ENCODE data around the gene TBXAS1. TPM values are rescaled to one million over a fixed set of nuclear protein-coding genes. Genes with fewer than 3 reads are reported as not detected.

The TBXAS1 gene
- total and polyA plus RNA-seq, 2 experiments from 2014 or later, result 1.3 TPM; not detected in 1

DNA sequence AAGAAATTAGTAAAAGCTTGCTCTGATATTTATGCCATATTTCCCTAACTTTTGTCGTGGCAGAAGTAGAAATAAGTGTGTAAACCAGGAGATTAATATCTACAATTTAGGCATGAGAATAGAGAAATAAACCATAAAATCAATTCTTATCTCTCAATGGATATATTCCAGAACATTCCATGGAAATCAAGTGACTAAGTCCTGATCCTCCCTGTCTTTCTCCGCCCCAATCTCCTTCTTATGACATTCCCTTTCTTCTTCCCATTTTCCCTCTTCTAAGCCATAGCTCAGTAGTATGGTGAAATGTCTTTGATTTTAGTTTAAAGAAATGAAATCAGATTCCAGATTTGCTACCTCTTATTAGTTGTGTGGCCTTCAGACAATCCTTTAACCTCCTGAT is 88.8 kb downstream of the TBXAS1 start:
- no peak overlapping the region for H3K4me2 ChIP-seq

DNA sequence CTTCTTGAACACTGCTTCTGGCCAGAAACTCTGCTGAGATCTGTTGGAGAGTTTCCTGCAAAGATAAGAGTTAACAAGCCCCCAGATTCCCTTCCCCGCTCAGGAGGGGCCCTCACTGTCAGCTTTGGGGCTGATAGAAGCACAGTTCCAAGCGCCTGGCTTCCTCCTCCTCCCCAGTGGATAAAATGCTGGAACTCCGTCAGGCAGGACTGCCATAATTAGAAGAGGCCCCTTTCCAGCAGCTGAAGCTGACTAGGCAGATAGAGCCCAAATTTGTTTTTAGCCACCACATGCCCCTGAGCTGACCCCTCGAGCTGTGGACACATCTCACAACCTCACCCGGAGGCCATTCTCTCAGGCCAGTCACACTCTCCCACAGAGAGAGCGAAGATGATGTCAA is 89.4 kb downstream of the TBXAS1 start:
- DNase-seq (ENCODE audit: low spot score), result no peak
- ATAC-seq, result no peak
- H3K4me3 Mint-ChIP-seq, result no peak overlapping the region
- TF ChIP-seq ZNF331 (CRISPR knock-in tag; IDR thresholded peaks at IDR 0.05; ENCODE audit: low read depth) (no peak), EZH2 (IDR thresholded peaks at IDR 0.05; ENCODE audit: low read depth, unreplicated experiment) (no peak), NANOG (IDR thresholded peaks at IDR 0.05; ENCODE audit: borderline replicate concordance) (no peak)
- TF ChIP-seq, protein P1, sequence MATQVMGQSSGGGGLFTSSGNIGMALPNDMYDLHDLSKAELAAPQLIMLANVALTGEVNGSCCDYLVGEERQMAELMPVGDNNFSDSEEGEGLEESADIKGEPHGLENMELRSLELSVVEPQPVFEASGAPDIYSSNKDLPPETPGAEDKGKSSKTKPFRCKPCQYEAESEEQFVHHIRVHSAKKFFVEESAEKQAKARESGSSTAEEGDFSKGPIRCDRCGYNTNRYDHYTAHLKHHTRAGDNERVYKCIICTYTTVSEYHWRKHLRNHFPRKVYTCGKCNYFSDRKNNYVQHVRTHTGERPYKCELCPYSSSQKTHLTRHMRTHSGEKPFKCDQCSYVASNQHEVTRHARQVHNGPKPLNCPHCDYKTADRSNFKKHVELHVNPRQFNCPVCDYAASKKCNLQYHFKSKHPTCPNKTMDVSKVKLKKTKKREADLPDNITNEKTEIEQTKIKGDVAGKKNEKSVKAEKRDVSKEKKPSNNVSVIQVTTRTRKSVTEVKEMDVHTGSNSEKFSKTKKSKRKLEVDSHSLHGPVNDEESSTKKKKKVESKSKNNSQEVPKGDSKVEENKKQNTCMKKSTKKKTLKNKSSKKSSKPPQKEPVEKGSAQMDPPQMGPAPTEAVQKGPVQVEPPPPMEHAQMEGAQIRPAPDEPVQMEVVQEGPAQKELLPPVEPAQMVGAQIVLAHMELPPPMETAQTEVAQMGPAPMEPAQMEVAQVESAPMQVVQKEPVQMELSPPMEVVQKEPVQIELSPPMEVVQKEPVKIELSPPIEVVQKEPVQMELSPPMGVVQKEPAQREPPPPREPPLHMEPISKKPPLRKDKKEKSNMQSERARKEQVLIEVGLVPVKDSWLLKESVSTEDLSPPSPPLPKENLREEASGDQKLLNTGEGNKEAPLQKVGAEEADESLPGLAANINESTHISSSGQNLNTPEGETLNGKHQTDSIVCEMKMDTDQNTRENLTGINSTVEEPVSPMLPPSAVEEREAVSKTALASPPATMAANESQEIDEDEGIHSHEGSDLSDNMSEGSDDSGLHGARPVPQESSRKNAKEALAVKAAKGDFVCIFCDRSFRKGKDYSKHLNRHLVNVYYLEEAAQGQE (IDR thresholded peaks at IDR 0.05; ENCODE audit: unreplicated experiment), result no peak
- Histone ChIP-seq H3K27me3 (ENCODE audit: insufficient read depth) (no peaks in the 10 kb centered on the region), H4K20me1 (replicated peaks; ENCODE audit: insufficient read depth) (no peaks in the 10 kb centered on the region), H3K9me2 (ENCODE audit: insufficient read depth) (peaks cover 5% of the 10 kb centered on the region; the same call in 1 of the 2 replicates), H3K4me2 (no peak overlapping the region), H3K36me3 (ENCODE audit: insufficient read depth) (no peaks in the 10 kb centered on the region), H3K27ac (ENCODE audit: low read depth) (no peak overlapping the region), H3K79me2 (replicated peaks; ENCODE audit: insufficient read depth) (no peaks in the 10 kb centered on the region), H3F3A (replicated peaks; ENCODE audit: low read depth) (no peaks in the 10 kb centered on the region), H2AFZ (no peak overlapping the region), H3K4me3 (no peak overlapping the region), H3K4me1 (ENCODE audit: insufficient read depth) (no peaks in the 10 kb centered on the region)
- H3K4me1 Mint-ChIP-seq, result peaks cover 5% of the 10 kb centered on the region; the same call in 1 of the 3 replicates
- no peaks in the 10 kb centered on the region for H3K36me3 Mint-ChIP-seq (ENCODE audit: low read depth)
- no peaks in the 10 kb centered on the region for H3K9me3 Mint-ChIP-seq
- H3K27me3 Mint-ChIP-seq (ENCODE audit: insufficient read depth, low read depth, poor library complexity), result peaks cover 2% of the 10 kb centered on the region
- H3K27ac Mint-ChIP-seq, result no peak overlapping the region

More for the DNA sequence above, 88.8 kb downstream of the TBXAS1 start:
- Mint-ChIP-seq H3K9me3 (no peaks in the 10 kb centered on the region), H3K27me3 (ENCODE audit: insufficient read depth, low read depth, poor library complexity) (peaks cover 2% of the 10 kb centered on the region), H3K4me3 (no peak overlapping the region), H3K36me3 (ENCODE audit: low read depth) (no peaks in the 10 kb centered on the region), H3K27ac (no peak overlapping the region), H3K4me1 (peaks cover 5% of the 10 kb centered on the region; the same call in 1 of the 3 replicates)
- DNase-seq (ENCODE audit: low spot score) (no peak), ATAC-seq (no peak)
- 0 out of 2 replicates have a peak overlapping the region, but pooled peaks have one; percentile 56 for H2AFZ ChIP-seq
- no peaks in the 10 kb centered on the region for H3K36me3 ChIP-seq (ENCODE audit: insufficient read depth)
- no peaks in the 10 kb centered on the region for H3F3A ChIP-seq (replicated peaks; ENCODE audit: low read depth)
- TF ChIP-seq, protein P2, sequence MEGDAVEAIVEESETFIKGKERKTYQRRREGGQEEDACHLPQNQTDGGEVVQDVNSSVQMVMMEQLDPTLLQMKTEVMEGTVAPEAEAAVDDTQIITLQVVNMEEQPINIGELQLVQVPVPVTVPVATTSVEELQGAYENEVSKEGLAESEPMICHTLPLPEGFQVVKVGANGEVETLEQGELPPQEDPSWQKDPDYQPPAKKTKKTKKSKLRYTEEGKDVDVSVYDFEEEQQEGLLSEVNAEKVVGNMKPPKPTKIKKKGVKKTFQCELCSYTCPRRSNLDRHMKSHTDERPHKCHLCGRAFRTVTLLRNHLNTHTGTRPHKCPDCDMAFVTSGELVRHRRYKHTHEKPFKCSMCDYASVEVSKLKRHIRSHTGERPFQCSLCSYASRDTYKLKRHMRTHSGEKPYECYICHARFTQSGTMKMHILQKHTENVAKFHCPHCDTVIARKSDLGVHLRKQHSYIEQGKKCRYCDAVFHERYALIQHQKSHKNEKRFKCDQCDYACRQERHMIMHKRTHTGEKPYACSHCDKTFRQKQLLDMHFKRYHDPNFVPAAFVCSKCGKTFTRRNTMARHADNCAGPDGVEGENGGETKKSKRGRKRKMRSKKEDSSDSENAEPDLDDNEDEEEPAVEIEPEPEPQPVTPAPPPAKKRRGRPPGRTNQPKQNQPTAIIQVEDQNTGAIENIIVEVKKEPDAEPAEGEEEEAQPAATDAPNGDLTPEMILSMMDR (conservative IDR thresholded peaks at IDR 0.05; ENCODE audit: low read depth in 2 of 2), result no peak
- TF ChIP-seq STAT1 (IDR thresholded peaks at IDR 0.05; ENCODE audit: unreplicated experiment) (no peak), NANOG (IDR thresholded peaks at IDR 0.05; ENCODE audit: borderline replicate concordance) (no peak), JUNB (IDR thresholded peaks at IDR 0.05; ENCODE audit: unreplicated experiment) (no peak), ZNF331 (CRISPR knock-in tag; IDR thresholded peaks at IDR 0.05; ENCODE audit: low read depth) (no peak)
- TF ChIP-seq, protein P1 (IDR thresholded peaks at IDR 0.05; ENCODE audit: unreplicated experiment), result no peak
- H4K20me1 ChIP-seq (replicated peaks; ENCODE audit: insufficient read depth), result no peaks in the 10 kb centered on the region
- no peaks in the 10 kb centered on the region for H3K27me3 ChIP-seq (ENCODE audit: insufficient read depth)
- no peak overlapping the region for H3K27ac ChIP-seq (ENCODE audit: low read depth)
- H3K4me1 ChIP-seq (ENCODE audit: insufficient read depth), result no peaks in the 10 kb centered on the region
- H3K79me2 ChIP-seq (replicated peaks; ENCODE audit: insufficient read depth), result no peaks in the 10 kb centered on the region
- no peak overlapping the region for H3K4me3 ChIP-seq
- H3K9me2 ChIP-seq (ENCODE audit: insufficient read depth), result peaks cover 5% of the 10 kb centered on the region; the same call in 1 of the 2 replicates
